HuH-7.5 (cell line): ENCODE measurements around the gene EXOSC10.
"Not testable (repeated sequence)": the region's sequence is repeated elsewhere in the genome, so short reads cannot be mapped to it uniquely, and the experiment has no call there.

Experiments
- DNase-seq: peaks from one replicate; pipeline ENCODE4 v3.0.0; 2011; ENCODE audit warnings: low spot score

Gene EXOSC10

DNA sequence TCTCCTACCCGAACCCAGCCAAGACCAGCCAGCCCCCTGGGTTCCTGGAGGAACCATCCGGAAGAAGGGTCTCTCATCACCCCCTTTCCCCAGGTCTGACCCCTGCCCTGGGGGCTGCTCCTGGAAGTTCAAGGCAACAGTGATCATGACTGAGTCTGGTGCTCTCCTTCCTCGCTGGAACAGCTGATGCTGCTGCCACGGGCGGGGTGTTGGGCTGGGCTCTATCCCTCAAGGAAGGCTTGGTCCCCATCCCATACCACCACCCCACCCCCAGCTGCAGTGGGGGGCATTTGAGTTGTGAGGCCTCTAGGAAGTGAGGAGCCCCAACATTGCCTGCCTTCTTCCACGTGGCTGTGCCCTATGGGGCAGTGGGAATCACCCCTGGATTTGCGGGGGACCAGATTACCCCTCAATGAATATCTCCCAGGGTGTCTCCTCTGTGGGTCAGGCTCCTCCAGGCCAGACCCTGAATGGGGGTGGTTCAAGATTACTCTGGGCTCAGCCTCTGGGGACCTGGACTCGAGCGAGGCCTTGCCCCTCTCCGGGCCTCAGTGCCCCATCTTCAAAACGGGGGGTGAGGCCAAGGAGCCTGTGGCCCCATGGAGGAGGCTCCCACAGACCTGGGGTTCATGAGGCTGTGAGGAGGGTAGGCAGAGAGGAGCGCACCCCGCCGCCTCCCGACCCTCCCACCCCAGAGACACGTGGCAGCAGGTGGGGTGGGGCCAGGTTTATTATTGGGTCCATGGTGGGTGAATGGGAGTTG is 55.4 kb downstream of the EXOSC10 start:
- no peak for DNase-seq

DNA sequence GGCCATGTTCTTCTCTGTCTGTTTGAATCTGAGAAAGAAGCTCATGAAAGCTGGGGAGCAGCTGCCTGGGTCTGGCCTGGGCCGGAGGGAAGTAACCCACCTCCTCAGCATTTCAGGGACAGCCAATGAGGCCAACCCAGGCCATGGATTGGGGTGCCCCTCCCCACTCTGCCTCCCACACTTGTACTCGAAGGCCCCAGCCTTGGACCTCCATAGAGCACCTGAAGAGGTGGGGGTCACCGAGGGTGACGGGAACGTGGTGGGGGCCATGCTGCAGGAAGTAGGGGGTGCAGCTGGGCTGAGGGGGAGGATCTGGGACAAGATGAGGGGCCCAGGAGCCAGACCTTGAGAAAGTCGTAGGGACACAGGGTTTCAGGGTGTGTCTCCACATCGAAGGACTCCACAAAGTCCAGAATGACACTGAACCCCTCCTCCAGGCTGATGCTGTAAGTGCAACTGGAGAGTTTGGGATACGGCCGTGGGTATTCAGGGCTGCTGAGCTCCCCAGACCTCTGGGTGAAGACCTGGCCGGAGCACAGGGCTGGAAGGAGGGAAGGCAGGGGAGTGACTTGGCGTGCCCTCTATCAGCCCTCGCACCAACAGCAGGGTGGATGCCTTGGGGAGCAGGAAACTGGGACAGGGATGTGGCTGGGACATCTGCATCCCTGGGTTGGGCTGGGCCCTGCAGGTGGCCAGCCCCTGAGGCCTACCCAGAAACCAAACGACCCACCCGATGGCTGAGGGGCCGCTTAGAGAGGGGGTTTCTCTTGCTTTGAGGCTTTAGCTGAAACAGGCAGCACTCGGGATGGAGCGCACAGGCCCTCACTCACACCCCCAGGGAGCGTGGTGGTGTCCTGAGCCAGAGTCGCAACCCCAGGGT is 56.4 kb downstream of the EXOSC10 start:
- no peak for DNase-seq

DNA sequence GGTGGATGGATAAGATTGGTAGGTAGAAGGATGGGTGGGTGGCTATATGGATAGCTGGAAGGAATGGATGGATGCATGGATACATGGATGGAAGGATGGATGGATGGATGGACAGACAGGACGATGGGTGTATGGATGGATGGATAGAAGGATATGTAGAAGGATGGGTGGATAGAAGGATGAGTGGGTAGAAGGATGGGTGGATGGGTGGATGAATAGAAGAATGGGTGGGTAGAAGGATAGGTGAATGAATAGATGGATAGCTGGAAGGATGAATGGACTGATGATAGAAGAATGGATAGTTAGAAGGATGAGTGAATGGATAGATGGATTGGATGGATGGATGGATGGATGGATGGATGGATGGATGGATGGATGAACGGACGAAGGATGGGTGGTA is 57.6 kb downstream of the EXOSC10 start:
- DNase-seq = no peak

DNA sequence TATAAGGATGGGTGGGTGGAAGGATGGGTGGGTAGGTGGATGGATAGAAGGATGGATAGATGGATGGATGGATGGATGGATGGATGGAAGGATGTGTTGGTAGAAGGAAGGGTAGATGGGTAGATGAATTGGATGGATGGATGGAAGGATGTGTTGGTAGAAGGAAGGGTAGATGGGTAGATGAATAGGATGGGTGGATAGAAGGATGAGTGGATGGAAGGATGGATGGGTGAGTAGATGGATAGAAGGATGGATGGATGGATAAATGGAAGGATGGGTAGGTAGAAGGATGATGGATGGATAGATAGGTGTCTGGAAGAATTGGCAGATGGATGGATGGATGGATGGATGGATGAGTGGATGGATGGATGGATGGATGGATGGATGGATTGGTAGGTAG is 58.6 kb downstream of the EXOSC10 start:
- no peak for DNase-seq

DNA sequence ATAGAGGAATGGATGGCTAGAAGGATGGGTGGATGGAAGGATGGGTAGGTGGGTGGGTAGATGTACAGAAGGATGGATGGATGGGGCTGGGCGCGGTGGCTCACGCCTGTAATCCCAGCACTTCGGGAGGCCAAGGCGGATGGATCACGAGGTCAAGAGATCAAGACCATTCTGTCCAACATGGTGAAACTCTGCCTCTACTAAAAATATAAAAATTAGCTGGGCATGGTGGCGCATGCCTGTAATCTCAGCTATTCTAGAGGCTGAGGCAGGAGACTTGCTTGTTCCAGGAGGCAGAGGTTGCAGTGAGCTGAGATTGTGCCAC is 59.6 kb downstream of the EXOSC10 start:
- DNase-seq = not testable (repeated sequence)

DNA sequence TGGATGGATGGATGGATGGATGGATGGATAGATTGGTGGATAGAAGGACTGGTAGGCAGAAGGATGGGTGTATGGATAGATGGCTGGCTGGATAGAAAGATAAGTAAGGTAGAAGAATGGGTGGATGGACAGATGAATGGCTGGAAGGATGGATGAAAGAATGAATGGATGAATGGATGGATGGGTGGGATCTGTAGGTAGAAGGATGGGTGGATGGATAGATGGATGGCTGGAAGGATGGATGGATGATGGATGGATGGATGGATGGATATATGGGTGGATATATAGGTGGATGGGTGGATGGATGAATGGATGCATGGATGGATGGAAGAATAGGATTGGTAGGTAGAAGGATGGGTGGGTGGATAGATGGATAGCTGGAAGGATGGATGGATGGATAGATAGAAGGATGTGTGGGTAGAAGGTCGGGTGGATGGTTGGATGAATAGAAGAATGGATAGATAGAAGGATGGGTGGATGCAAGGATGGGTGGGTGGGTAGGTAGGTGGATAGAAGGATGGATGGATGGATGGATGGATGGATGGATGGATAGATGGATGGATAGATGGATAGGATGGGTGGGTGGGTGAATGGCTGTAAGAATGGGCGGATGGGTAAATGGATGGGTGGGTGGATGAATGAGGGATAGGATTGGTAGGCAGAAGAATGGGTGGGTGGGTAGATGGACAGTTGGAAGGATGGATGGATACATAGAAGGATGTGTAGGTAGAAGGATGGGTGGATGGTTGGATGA is 60.1 kb downstream of the EXOSC10 start:
- DNase-seq = no peak

DNA sequence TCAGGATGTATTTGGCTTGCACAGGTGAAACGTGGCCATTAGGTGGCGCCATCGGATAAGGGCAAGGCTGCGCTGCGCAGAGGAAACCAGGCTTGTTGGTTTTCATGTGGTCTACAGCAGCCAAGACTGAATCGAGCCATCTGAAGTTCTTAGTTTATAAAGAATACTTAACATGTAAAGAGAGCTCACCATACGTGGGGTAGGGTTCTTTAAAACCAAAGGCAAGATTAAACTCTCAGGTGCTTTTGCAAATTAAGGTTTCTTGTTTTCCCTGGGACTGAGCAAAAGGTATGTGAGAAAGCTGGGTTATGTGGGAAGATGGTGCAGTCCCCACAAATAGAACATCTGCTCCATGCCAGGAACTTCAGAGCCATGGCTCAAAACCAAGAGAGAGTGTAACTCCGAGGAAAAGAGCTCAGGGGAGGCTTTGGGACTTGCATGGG is 61.9 kb downstream of the EXOSC10 start:
- DNase-seq = peak; percentile 70

DNA sequence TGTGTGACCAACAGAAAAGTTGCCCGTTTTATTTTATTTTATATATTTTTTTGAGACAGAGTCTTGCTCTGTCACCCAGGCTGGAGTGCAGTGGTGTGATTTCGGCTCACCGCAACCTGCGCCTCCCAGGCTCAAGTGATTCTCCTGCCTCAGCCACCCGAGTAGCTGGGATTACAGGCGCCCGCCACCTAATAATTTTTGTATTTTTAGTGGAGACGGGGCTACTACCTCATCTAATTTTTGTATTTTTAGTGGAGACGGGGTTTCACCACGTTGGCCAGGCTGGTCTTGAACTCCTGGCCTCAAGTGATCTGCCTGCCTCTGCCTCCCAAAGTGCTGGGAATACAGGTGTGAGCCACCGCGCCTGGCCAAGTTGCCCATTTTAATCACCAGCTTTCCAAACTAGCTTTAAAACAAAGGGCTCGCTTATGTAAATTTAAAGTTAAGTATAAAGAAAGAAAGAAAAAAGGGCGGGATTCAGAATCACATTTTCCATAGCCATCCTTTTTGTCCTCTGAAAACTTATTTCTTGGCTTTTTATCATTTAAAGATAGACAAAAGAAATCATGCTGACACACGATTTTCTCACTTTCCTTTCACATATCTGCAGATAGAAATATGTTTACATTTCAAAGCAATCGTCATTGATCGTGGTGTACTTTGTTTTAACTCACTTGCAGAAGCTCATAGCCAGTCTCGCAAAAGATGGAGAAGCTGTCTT is 62.5 kb downstream of the EXOSC10 start:
- not testable (repeated sequence) for DNase-seq

DNA sequence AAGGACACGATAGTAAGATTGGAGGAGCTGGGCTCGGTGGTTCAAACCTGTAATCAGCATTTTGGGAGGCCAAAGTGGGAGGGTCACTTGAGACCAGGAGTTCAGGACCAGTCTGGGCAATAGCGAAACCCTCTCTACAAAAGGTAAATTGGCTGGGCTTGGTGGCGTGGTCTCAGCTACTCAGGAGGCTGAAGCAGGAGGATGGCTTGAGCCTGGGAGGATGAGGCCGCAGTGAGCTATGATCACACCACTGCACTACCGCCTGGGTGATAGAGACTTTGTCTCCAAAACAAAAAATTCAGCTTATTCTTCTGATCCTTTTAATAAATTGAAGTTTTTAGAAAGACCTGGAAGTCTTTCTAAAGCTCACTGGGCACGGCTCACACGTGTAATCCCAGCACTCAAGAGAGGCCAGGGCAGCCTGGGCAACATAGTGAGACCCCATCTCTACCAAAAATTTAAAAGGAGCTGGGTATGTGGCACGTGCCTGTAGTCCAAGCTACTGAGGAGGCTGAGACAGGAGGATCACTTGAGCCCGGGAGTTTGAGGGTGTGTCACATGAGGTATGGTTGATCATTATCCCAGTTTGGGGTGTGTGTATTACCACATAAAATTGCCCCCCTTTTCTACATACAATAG is 67.9 kb downstream of the EXOSC10 start:
- DNase-seq = no peak

DNA sequence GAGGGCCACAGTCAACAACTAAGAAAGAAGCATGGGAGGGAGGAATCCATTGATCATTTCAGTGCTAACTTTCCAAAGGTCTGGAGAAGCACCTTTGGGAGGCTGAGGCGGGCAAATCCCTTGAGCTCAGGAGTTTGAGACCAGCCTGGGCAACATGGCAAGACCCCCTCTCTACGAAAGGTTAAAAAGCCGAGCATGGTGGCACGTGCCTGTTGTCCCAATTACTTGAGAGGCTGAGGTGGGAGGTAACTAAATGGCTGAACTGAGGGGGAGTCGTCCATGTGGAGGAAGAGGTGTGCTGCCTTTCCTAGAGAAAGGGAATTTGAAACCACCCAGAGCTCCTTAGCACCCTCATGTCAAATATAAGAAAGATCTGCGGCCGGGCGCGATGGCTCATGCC is 68.8 kb downstream of the EXOSC10 start:
- no peak for DNase-seq

DNA sequence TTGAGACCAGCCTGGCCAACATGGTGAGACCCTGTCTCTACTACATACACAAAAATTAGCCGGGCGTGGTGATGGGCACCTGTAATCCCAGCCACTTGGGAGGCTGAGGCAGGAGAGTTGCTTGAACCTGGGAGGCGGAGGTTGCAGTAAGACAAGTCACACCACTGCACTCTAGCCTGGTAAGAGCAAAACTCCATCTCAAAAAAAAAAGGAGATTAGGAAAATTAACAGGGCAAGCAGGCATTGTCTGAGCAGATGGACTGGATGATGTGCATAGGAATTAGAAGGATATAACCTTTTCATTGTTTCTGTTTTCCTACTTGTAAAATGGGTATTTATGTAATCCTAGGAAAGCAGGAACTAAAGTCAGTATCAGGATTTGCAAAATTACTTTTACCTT is 71.7 kb downstream of the EXOSC10 start:
- no peak for DNase-seq

DNA sequence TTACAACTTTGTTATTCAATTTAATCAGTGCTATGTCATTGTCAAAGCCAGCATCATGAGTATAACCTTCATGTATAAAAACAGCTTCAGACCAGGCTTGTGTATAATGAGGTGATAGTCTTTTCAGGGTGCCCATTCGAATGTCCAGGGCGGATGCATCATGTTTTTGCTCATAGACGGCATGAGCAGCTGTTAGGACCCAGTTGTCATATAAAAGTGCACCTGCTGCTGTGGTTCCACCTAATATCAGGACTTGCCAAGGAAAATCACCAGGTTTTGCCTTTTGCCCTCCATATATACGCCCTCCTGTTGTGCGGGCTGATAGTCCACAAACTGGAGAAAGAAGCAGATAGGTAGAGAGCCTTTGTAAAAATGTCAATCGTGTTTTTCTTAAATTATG is 72.4 kb downstream of the EXOSC10 start:
- DNase-seq = no peak

DNA sequence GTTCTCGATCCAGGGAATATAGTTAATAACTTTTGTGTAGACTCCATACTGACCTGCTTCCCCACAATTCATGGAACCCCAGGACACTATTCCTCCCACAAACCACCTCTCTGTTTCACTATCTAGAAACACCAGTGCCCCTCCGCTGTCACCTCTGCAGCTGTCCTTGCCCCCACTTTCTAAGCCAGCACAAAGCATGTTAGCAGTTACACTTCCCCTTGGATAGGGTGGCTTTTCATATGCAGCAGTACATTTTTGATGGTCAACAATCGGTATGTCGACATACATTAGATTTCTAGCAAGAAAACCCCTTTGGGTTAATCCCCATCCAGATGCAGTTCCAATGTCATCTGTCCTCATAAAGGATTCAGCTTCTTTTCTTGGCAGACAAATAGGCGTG is 72.8 kb downstream of the EXOSC10 start:
- no peak for DNase-seq

DNA sequence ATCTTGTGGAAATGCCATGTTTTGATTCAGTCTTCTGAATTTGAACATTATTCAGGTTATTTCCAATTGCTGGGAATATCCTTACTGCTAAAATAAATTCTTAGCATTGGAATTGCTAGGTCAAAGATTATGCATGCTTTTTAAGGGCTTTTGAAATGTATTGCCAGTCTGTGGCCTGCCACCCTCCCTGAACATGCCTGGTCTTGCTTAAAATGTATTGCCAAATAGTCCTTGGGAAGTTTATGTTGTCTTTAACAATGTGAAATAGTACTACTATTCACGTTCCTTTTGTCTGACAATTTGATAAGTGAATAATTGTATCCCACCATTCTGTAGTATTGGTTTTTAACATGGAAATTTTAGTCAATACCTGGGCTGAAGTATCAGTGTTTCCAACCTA is 73.6 kb downstream of the EXOSC10 start:
- DNase-seq = no peak

DNA sequence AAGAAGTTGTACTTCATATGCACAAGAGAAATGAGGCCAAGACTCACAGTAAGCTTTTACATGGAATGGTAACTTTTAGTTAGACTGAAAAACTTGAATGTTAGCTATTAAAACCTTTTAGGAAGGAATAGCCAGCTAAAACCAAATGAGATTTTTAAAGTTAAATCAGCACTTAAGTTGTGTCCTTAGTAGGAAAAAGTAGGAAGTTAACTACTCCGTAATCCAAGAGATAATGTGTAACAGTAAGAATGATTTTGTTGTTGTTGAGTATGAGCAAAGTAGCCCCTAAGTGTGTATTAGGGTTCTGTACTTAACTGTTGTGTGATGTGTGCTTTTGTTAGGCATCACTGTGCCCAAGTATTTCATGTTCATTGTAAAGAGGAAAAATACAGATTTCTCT is 74.1 kb downstream of the EXOSC10 start:
- DNase-seq = no peak

DNA sequence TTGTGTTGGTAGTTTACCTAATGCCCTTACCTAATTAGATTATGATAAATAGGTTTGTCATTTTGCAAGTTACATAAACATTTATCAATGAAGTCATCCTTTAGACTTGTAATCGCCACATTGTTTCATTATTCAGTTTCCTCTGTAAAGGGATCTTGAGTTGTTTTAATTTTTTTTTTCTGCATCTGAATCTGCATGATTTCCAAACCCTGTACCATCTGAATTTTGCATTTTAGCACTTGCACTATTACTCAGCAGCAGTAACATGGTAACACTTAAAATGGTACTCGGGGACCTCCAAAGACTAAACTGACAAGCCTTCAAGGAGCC is 74.8 kb downstream of the EXOSC10 start:
- DNase-seq = no peak

DNA sequence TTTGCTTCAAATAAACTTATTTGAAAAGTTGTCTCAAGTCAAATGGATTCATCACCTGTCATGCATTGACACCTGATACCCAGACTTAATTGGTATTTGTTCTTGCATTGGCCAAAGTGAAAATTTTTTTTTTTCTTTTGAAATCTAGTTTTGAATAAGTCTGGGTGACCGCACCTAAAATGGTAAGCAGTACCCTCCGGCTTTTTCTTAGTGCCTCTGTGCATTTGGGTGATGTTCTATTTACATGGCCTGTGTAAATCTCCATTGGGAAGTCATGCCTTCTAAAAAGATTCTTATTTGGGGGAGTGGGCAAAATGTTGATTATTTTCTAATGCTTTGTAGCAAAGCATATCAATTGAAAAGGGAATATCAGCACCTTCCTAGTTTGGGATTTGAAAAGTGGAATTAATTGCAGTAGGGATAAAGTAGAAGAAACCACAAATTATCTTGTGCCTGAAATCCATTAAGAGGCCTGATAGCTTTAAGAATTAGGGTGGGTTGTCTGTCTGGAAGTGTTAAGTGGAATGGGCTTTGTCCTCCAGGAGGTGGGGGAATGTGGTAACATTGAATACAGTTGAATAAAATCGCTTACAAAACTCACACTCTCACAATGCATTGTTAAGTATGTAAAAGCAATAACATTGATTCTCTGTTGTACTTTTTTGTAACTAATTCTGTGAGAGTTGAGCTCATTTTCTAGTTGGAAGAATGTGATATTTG is 75.4 kb downstream of the EXOSC10 start:
- no peak for DNase-seq

DNA sequence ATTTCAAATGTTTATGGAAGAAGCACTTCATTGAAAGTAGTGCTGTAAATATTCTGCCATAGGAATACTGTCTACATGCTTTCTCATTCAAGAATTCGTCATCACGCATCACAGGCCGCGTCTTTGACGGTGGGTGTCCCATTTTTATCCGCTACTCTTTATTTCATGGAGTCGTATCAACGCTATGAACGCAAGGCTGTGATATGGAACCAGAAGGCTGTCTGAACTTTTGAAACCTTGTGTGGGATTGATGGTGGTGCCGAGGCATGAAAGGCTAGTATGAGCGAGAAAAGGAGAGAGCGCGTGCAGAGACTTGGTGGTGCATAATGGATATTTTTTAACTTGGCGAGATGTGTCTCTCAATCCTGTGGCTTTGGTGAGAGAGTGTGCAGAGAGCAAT is 76.5 kb downstream of the EXOSC10 start:
- DNase-seq = no peak

DNA sequence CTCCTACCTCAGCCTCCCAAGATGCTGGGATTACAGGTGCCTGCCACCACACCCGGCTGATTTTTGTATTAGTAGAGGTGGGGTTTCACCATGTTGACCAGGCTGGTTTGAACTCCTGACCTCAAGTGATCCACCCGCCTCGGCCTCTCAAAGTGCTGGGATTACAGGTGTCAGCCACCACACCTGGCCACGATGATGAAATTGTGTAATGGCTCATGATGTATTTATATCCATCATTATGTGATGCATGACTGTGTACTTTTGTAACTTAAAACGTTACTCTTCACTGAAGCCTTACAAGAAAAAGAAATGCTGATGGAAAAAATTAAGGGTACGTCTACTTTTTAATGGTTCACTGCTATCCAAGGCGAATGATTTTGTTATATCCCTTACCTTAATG is 79.7 kb downstream of the EXOSC10 start:
- no peak for DNase-seq

DNA sequence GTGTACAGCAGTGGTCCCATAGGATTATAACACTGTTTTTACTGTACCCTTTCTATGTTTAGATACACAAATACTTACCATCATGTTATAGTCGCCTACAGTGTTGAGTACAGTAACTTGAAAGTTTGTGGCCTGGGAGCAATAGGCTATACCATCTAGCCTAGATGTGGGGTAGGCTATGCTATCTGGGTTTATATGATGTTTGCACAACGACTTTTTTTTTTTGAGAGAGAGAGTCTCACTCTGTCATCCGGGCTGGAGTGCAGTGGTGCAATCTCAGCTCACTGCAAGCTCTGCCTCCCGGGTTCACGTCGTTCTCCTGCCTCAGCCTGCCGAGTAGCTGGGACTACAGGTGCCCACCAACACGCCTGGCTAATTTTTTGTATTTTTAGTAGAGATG is 80.3 kb downstream of the EXOSC10 start:
- not testable (repeated sequence) for DNase-seq
